ENCODE data around the gene SPTBN4.

The SPTBN4 gene

GRCh38 chr19:40425450-40426287, 41.1 kb upstream of the SPTBN4 start, which contains the start of gene SERTAD1 (continued):
- no peak for TF ChIP-seq ZNF140 (tag by site-specific recombination; IDR thresholded peaks at IDR 0.05)
- no peak for TF ChIP-seq ZSCAN4 (tag by site-specific recombination; IDR thresholded peaks at IDR 0.05)
- TF ChIP-seq ZNF449 (tag by site-specific recombination; IDR thresholded peaks at IDR 0.05) = peak; percentile 49; the same call in 1 of the 2 replicates
- no peak for TF ChIP-seq ZNF510 (tag by site-specific recombination; IDR thresholded peaks at IDR 0.05; ENCODE audit: insufficient replicate concordance)
- TF ChIP-seq ZFP3 (tag by site-specific recombination; IDR thresholded peaks at IDR 0.05; ENCODE audit: low read depth) = no peak
- peak; percentile 86 for TF ChIP-seq ZBTB26 (tag by site-specific recombination; optimal IDR thresholded peaks at IDR 0.05)
- TF ChIP-seq ZNF585B (tag by site-specific recombination; IDR thresholded peaks at IDR 0.05) = no peak; the same call in 1 of the 2 replicates
- no peak for TF ChIP-seq ZBTB1 (tag by site-specific recombination; IDR thresholded peaks at IDR 0.05)
- no peak for TF ChIP-seq ZNF518A (tag by site-specific recombination; conservative IDR thresholded peaks at IDR 0.05; ENCODE audit: low read depth)
- peak; percentile 89 for TF ChIP-seq KLF16 (tag by site-specific recombination; IDR thresholded peaks at IDR 0.05)
- TF ChIP-seq ZNF600 (tag by site-specific recombination; IDR thresholded peaks at IDR 0.05) = peak; percentile 98
- peak; percentile 91; the same call in 1 of the 2 replicates for TF ChIP-seq ZNF121 (tag by site-specific recombination; IDR thresholded peaks at IDR 0.05)
- TF ChIP-seq ZNF394 (tag by site-specific recombination; IDR thresholded peaks at IDR 0.05; ENCODE audit: borderline replicate concordance) = peak; percentile 74
- no peak for TF ChIP-seq PRDM1 (tag by site-specific recombination; IDR thresholded peaks at IDR 0.05)
- no peak for TF ChIP-seq ZNF488 (tag by site-specific recombination; IDR thresholded peaks at IDR 0.05)
- no peak for TF ChIP-seq ZNF280D (tag by site-specific recombination; IDR thresholded peaks at IDR 0.05)
- no peak for TF ChIP-seq ZNF48 (tag by site-specific recombination; IDR thresholded peaks at IDR 0.05)
- peak; percentile 99 for TF ChIP-seq SP2 (tag by site-specific recombination; IDR thresholded peaks at IDR 0.05)
- no peak for TF ChIP-seq ZNF670 (tag by site-specific recombination; IDR thresholded peaks at IDR 0.05; ENCODE audit: low read depth)
- TF ChIP-seq ZBTB8A (tag by site-specific recombination; IDR thresholded peaks at IDR 0.05) = peak; percentile 91
- TF ChIP-seq ZNF791 (tag by site-specific recombination; IDR thresholded peaks at IDR 0.05) = no peak; the same call in 1 of the 2 replicates
- no peak for TF ChIP-seq ZNF707 (tag by site-specific recombination; IDR thresholded peaks at IDR 0.05)
- no peak for TF ChIP-seq ZNF19 (tag by site-specific recombination; IDR thresholded peaks at IDR 0.05; ENCODE audit: low read depth)
- TF ChIP-seq ZNF302 (tag by site-specific recombination; IDR thresholded peaks at IDR 0.05; ENCODE audit: low read depth) = no peak
- TF ChIP-seq ZNF768 (tag by site-specific recombination; IDR thresholded peaks at IDR 0.05) = no peak
- no peak for TF ChIP-seq ZNF747 (tag by site-specific recombination; IDR thresholded peaks at IDR 0.05)
- TF ChIP-seq ZNF10 (tag by site-specific recombination; IDR thresholded peaks at IDR 0.05) = peak; percentile 46; the same call in 1 of the 2 replicates

Measured in HEK293 (cell line).